A549 (cell line): Measurements from ENCODE around the gene CABP2. TPM values are rescaled to one million over a fixed set of nuclear protein-coding genes. Genes with fewer than 3 reads are reported as not detected.

Experiments used
- CHD2 ChIP-seq: fragments of 150-350 bp; IDR thresholded peaks from 2 replicates; pipeline ENCODE4 v1.6.1; 2014; ENCODE audit warnings: low read length; ENCODE audit not compliant: partially characterized antibody
- EHF ChIP-seq: fragments of 250-450 bp; sonication (Bioruptor Pico); IDR thresholded peaks from 2 replicates; pipeline ENCODE4 v1.5.0; 2020; ENCODE audit warnings: mild to moderate bottlenecking
- EHMT2 ChIP-seq: fragments of 200-600 bp; sonication (generic); IDR thresholded peaks from 2 replicates; pipeline ENCODE4 v1.6.1; 2016; ENCODE audit warnings: antibody characterized with exemption, low read depth, mild to moderate bottlenecking, moderate library complexity
- ELK1 ChIP-seq: fragments of 150-350 bp; IDR thresholded peaks from 2 replicates; pipeline ENCODE4 v1.6.1; 2014; ENCODE audit warnings: low read depth, mild to moderate bottlenecking, low read length
- ESRRA ChIP-seq: fragments of 150-350 bp; IDR thresholded peaks from 2 replicates; pipeline ENCODE4 v1.6.1; 2014; ENCODE audit warnings: mild to moderate bottlenecking, low read length, borderline replicate concordance
- FOSB ChIP-seq: fragments of 250-450 bp; sonication (Bioruptor Pico); IDR thresholded peaks from 2 replicates; pipeline ENCODE4 v1.5.0; 2020; ENCODE audit warnings: mild to moderate bottlenecking, moderate library complexity
- FOXS1 ChIP-seq: fragments of 250-450 bp; sonication (Bioruptor Pico); IDR thresholded peaks from 2 replicates; pipeline ENCODE4 v1.5.0; 2020; ENCODE audit warnings: mild to moderate bottlenecking, moderate library complexity
- GATA3 ChIP-seq: IDR thresholded peaks from 2 replicates; pipeline ENCODE4 v1.6.1; 2012; ENCODE audit warnings: borderline replicate concordance
- HDAC2 ChIP-seq: fragments of 200-600 bp; sonication (generic); IDR thresholded peaks from 2 replicates; pipeline ENCODE4 v1.6.1; 2016
- HOXA7 ChIP-seq: fragments of 250-450 bp; sonication (Bioruptor Pico); IDR thresholded peaks from 2 replicates; pipeline ENCODE4 v1.5.0; 2020; ENCODE audit warnings: mild to moderate bottlenecking, moderate library complexity
- HOXB5 ChIP-seq: fragments of 250-450 bp; sonication (Bioruptor Pico); IDR thresholded peaks from 2 replicates; pipeline ENCODE4 v1.5.0; 2020; ENCODE audit warnings: mild to moderate bottlenecking, moderate library complexity
- JUN ChIP-seq, 2 experiments: fragments of >200 bp; sonication (Bioruptor Twin); formaldehyde crosslinking; IDR thresholded peaks; 2 replicates in 1 of 2; 3 replicates in 1 of 2; pipeline ENCODE4 v1.6.1; 2016 to 2017
- JUNB ChIP-seq: fragments of >200 bp; sonication (Bioruptor Twin); formaldehyde crosslinking; IDR thresholded peaks from 2 replicates; pipeline ENCODE4 v1.6.1; 2016
- KDM1A ChIP-seq: fragments of 200-600 bp; sonication (generic); IDR thresholded peaks from 2 replicates; pipeline ENCODE4 v1.6.1; 2016; ENCODE audit warnings: low read depth, mild to moderate bottlenecking
- KDM5A ChIP-seq: fragments of 200-600 bp; sonication (generic); IDR thresholded peaks from 2 replicates; pipeline ENCODE4 v1.6.1; 2016; ENCODE audit warnings: antibody characterized with exemption, mild to moderate bottlenecking
- MAFK ChIP-seq: fragments of 450-650 bp; IDR thresholded peaks from 2 replicates; pipeline ENCODE4 v1.6.1; 2014; ENCODE audit not compliant: partially characterized antibody
- NFE2L2 ChIP-seq: fragments of 150-350 bp; conservative IDR thresholded peaks from 2 replicates; pipeline ENCODE4 v1.6.1; 2014; ENCODE audit warnings: low read length
- NR3C1 ChIP-seq: fragments of >200 bp; sonication (Bioruptor Twin); formaldehyde crosslinking; IDR thresholded peaks from 3 replicates; pipeline ENCODE4 v1.6.1; 2017
- PBX3 ChIP-seq: IDR thresholded peaks from 2 replicates; pipeline ENCODE4 v1.6.1; 2012
- PHF8 ChIP-seq: fragments of 200-600 bp; sonication (generic); IDR thresholded peaks from 2 replicates; pipeline ENCODE4 v1.6.1; 2016; ENCODE audit warnings: low read depth, mild to moderate bottlenecking, antibody characterized with exemption, moderate library complexity, borderline replicate concordance
- POLR2A ChIP-seq: IDR thresholded peaks from 2 replicates; pipeline ENCODE4 v1.6.1; 2012; ENCODE audit warnings: mild to moderate bottlenecking, low read length
- POLR2AphosphoS2 ChIP-seq: conservative IDR thresholded peaks from 2 replicates; pipeline ENCODE4 v1.6.1; 2012; ENCODE audit warnings: low read length, improper control_type of control experiment, inconsistent platforms
- RAD21 ChIP-seq, 2 experiments: fragments of >200 bp in 1 of 2; sonication (Bioruptor Twin) in 1 of 2; formaldehyde crosslinking in 1 of 2; IDR thresholded peaks in 1 of 2; conservative IDR thresholded peaks in 1 of 2; 2 replicates in 1 of 2; 3 replicates in 1 of 2; pipeline ENCODE4 v1.6.1; 2012 to 2018; ENCODE audit warnings: inconsistent platforms in 1 of 2
- RARB ChIP-seq: fragments of 250-450 bp; sonication (Bioruptor Pico); IDR thresholded peaks from 2 replicates; pipeline ENCODE4 v1.8.0; 2021; ENCODE audit warnings: mild to moderate bottlenecking, moderate library complexity
- RCOR1 ChIP-seq: fragments of 150-350 bp; IDR thresholded peaks from 2 replicates; pipeline ENCODE4 v1.6.1; 2014; ENCODE audit warnings: antibody characterized with exemption, low read length, low read depth
- REST ChIP-seq: fragments of 200-600 bp; sonication (generic); IDR thresholded peaks from 2 replicates; pipeline ENCODE4 v1.6.1; 2016; ENCODE audit warnings: antibody characterized with exemption, mild to moderate bottlenecking, moderate library complexity
- RFX5 ChIP-seq: fragments of 450-650 bp; IDR thresholded peaks from 2 replicates; pipeline ENCODE4 v1.7.1; 2014; ENCODE audit warnings: antibody characterized with exemption, mild to moderate bottlenecking, moderate library complexity
- RNF2 ChIP-seq: fragments of 200-600 bp; sonication (generic); IDR thresholded peaks from 2 replicates; pipeline ENCODE4 v1.6.1; 2016; ENCODE audit warnings: low read depth, mild to moderate bottlenecking, antibody characterized with exemption, moderate library complexity, borderline replicate concordance
- SREBF2 ChIP-seq: fragments of 450-650 bp; IDR thresholded peaks from 2 replicates; pipeline ENCODE4 v1.6.1; 2014; ENCODE audit warnings: mild to moderate bottlenecking, moderate library complexity
- TFCP2L1 ChIP-seq: fragments of 250-450 bp; sonication (Bioruptor Pico); IDR thresholded peaks from 2 replicates; pipeline ENCODE4 v1.5.0; 2021; ENCODE audit warnings: mild to moderate bottlenecking
- TP53 ChIP-seq: fragments of 250-450 bp; sonication (Bioruptor Pico); IDR thresholded peaks from 2 replicates; pipeline ENCODE4 v1.5.0; 2021; ENCODE audit warnings: mild to moderate bottlenecking, moderate library complexity
- USF2 ChIP-seq: fragments of 450-650 bp; IDR thresholded peaks from 2 replicates; pipeline ENCODE4 v1.6.1; 2014; ENCODE audit warnings: antibody characterized with exemption
- ZC3H11A ChIP-seq: fragments of 450-650 bp; IDR thresholded peaks from 2 replicates; pipeline ENCODE4 v1.6.1; 2014; ENCODE audit warnings: antibody characterized with exemption, mild to moderate bottlenecking
- ZSCAN20 ChIP-seq: fragments of 250-450 bp; sonication (Bioruptor Pico); IDR thresholded peaks from 2 replicates; pipeline ENCODE4 v1.8.0; 2022; ENCODE audit warnings: mild to moderate bottlenecking, moderate library complexity
- polyA plus RNA-seq, 4 experiments: library from polyadenylated mRNA; depleted of rRNA in 3 of 4; stranded (reverse); fragments of >200 nt; fragmentation: RNase III in 1 of 4; extraction: RNeasy Plus Mini Kit Qiagen cat#74134 plus additional on column Dnase treatment in 1 of 4; gene quantifications; 2 replicates in 3 of 4; 3 replicates in 1 of 4; pipeline ENCODE4 v1.2.3, GENCODE V29; 2011 to 2017
- TF ChIP-seq, protein P1 (sequence below): fragments of >200 bp; sonication (Bioruptor Twin); formaldehyde crosslinking; IDR thresholded peaks from 3 replicates; pipeline ENCODE4 v1.6.1; 2016
- TF ChIP-seq, protein P2 (sequence below): fragments of >200 bp; sonication (Bioruptor Twin); formaldehyde crosslinking; IDR thresholded peaks from 3 replicates; pipeline ENCODE4 v1.5.1; 2016

Gene CABP2
- polyA plus RNA-seq, 2 of the 4 experiments (the other 2 are of a cell fraction), result not detected

- TF ChIP-seq PBX3 (no peak), HDAC2 (no peak), ZSCAN20 (CRISPR knock-in tag) (no peak), JUNB (no peak), RFX5 (peak; percentile 3; the same call in 1 of the 2 replicates), NR3C1 (no peak), POLR2AphosphoS2 (no peak), ZC3H11A (no peak), TP53 (CRISPR knock-in tag) (no peak), MAFK (no peak), USF2 (peak; percentile 44), NFE2L2 (no peak), CHD2 (no peak), POLR2A (peak; percentile 48), SREBF2 (no peak), HOXB5 (CRISPR knock-in tag) (no peak), KDM1A (no peak), JUN (IDR thresholded peaks at IDR 0.05) (peak in 1 of 2 experiments; percentile 34; a peak in 1 of 5 replicates), FOSB (no peak), ESRRA (0 out of 2 replicates have a peak, but pooled peaks have one; percentile 10), REST (no peak), FOXS1 (CRISPR knock-in tag) (no peak), EHMT2 (no peak), EHF (CRISPR knock-in tag) (no peak), RCOR1 (no peak), RARB (CRISPR knock-in tag) (no peak), TFCP2L1 (CRISPR knock-in tag) (no peak), ELK1 (no peak), HOXA7 (no peak), RAD21 (conservative IDR thresholded peaks at IDR 0.05 in 1 of 2, IDR thresholded peaks at IDR 0.05 in 1 of 2) (no peak), RNF2 (no peak), PHF8 (peak; percentile 72), GATA3 (no peak), KDM5A (0 out of 2 replicates have a peak, but pooled peaks have one; percentile 26)
- TF ChIP-seq, protein P1, sequence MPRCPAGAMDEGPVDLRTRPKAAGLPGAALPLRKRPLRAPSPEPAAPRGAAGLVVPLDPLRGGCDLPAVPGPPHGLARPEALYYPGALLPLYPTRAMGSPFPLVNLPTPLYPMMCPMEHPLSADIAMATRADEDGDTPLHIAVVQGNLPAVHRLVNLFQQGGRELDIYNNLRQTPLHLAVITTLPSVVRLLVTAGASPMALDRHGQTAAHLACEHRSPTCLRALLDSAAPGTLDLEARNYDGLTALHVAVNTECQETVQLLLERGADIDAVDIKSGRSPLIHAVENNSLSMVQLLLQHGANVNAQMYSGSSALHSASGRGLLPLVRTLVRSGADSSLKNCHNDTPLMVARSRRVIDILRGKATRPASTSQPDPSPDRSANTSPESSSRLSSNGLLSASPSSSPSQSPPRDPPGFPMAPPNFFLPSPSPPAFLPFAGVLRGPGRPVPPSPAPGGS, result peak; percentile 18; the same call in 1 of the 3 replicates
- TF ChIP-seq, protein P2, sequence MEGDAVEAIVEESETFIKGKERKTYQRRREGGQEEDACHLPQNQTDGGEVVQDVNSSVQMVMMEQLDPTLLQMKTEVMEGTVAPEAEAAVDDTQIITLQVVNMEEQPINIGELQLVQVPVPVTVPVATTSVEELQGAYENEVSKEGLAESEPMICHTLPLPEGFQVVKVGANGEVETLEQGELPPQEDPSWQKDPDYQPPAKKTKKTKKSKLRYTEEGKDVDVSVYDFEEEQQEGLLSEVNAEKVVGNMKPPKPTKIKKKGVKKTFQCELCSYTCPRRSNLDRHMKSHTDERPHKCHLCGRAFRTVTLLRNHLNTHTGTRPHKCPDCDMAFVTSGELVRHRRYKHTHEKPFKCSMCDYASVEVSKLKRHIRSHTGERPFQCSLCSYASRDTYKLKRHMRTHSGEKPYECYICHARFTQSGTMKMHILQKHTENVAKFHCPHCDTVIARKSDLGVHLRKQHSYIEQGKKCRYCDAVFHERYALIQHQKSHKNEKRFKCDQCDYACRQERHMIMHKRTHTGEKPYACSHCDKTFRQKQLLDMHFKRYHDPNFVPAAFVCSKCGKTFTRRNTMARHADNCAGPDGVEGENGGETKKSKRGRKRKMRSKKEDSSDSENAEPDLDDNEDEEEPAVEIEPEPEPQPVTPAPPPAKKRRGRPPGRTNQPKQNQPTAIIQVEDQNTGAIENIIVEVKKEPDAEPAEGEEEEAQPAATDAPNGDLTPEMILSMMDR, result no peak
These were observed 14.6 kb downstream of the CABP2 start (continued) for GRCh38 chr11:67508486-67509121.
